NCI-H524 treated with DMSO at 0.1 percent for 48 hours (cell line): ENCODE data around the gene RYR2.

ENCODE experiments used
- DNase-seq: peaks from one replicate; lab custom pipeline; 2025; lab: John Stamatoyannopoulos, UW

Gene RYR2

DNA sequence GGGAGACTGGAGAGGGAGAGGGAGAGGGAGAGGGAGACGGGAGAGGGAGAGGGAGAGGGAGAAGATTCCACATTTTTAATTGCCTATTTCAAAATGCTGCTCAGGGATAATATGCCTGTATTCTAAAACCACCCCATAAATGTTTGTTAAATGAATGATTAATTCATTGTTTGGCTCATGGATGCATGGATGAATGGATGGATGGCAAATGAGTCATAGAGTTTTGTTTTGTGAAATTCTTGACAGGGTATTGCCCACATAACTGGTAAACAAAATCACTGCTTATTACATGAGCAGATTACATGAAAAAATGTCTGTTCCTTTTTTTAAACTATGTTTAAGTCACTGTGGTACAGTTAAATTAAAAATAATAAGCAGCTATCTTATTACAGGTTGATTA is 628.3 kb downstream of the RYR2 start:
- DNase-seq, result no peak

DNA sequence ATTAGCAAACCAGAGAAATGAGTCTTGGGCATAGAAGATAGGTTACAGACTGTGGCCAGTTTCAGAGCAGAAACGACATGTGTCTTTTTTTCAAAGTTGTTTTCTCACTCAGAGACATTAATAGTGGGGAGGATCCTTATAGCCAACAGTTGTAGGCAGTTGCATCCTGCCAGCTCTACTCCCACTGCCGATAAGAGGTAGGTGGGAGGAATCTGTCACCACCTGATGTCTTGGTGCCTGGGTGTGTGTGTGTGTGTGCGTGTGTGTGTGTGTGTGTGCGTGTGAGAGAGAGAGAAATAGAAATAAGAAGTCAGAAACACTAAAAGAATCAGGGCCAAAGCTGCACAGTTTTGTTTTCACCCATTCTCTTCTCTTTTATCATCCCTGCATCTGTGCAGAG is 629.3 kb downstream of the RYR2 start:
- no peak for DNase-seq

DNA sequence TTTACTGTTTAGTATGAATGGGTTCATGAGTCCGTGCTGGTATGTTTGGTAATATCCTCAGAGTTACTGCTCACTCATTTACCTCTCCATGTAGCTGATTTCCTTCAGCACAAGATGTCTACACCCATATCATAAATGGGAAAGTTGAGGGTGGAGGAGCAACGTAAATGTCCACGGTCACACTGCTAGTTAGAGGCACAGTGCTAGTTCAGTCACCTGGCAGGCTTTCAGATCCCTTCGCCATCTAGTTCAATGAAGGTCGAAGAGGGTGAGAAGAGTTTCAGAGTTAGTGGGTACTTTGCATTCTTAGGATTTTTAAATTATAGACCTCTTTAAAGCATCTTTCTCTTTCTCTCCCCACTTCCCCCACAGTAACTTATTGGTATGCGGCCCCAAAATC is 630.0 kb downstream of the RYR2 start:
- DNase-seq, result no peak

DNA sequence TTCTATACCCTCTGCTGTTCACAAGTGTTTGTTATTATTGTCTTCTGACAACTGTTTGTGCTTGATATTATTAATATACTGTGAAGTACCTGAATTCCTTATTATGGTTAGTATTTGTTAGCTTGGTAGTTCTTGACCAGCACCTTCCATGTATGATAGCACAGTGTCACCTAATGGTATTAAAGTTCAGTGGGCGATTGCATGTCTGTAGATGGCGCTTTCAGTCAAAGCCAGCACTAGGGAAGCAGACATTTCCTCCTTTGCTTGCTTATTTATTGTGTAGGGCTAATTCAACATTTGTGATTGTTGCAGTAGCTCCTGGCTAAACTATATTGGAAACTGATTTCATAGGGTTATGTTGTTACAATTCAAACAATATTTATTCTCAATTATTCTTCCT is 630.8 kb downstream of the RYR2 start:
- peak; percentile 5 for DNase-seq

DNA sequence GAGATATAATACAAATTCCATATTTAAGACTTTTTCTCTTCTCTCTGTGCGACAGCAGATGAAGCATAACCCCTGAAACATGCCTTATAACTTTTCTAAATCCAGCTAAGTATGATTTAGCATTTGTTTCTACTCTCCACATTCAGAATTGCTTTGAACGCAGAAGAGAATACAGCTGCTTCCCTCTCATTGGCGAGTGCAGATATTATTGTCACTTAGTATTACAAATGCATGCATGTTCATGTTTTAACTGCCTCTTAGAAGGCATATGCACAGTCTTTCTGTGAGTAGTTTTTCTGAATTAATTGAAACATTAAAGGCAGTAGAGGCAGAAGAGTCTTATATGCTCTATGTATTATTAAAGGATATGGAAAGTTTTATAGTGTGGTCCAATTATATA is 631.6 kb downstream of the RYR2 start:
- no peak for DNase-seq

DNA sequence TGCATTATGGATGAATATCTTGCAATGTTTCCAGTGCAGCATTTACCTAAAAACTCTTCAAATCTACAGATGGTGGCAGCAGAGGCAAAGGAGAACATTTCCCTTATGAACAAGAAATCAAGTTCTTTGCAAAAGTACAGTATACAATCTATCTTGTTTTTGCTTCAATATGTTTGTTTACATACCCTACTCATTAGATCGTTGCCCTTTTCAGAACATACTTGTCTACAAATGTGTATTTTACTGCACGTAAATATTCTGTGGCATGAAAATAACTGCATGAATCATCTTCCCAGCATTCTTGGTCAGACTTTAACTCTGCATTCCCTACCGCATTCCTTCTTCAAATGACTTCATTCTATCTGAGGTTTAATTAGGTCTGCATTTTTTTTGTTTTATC is 636.0 kb downstream of the RYR2 start:
- DNase-seq, result no peak

DNA sequence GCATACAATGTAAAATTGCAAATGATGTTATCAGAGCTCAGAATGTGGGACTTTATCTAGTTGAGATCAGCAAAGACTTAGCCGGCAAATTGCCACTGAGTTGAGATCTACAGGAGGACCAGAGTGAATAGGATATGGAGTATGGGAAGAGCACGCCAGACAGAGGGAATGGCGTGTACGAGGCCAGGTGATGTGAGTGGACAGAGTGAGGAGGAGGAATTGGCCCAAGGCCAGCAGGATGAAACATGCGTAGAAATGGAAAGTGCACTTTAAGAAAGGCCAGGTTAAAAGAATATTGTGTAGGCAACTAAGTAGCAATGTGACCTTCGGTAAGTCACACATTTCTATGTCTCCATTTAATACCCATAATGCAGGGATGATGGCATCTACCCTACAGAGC is 637.7 kb downstream of the RYR2 start:
- DNase-seq, result no peak

DNA sequence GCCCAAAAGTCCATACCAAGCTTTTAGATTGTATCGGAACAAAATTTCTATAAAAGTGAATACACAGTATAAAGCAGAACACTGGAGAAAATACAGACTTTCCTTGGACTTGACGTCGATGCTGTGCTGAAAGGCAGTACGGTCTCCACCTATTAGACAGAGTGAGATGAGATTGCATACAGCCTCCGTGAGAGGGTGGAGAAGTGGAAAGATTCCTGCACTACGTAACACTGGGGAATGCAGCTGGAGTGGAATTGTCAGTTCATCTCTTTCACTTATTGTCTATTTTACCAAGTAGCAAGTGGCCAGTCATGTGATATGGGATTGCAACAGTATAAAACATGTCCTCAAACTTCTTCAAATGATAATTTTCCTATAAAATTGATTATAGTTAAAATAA is 639.2 kb downstream of the RYR2 start:
- no peak for DNase-seq

DNA sequence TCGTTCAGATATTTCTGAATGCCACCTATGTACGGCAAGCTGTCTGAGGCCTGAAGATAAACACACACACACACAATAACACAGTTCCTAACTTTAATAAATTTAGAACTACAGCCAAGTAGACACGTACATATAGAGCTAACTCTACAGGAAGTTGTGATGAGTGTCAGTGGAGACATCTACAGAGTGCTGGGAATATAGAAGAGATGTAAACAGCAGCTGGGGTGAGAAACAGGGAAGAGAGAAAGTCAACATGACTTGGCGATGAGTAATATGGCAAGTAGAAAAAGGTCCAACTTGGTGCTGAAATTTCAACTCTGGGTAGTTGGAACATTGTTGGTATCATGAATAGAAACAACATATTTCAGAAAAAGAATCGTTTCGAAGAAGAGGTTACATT is 642.3 kb downstream of the RYR2 start:
- DNase-seq, result no peak

DNA sequence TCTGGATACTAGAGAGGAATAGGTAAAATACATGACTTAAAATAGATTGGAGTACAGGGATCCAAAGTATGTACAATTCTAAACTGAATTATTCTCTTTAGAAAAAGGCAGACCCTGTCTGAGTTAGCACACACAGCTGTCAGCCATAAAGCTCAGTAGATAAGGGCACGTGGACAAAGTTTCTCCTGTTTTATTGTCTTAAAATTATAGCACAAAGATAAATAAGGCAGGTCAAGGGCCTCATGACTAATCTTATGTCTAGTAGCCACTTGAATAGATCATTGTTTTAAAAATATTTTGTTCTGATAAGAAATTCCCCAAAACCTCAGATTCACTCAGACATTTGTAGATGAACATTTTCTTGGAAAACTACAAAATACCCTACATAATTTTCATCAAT is 643.6 kb downstream of the RYR2 start:
- DNase-seq, result no peak

DNA sequence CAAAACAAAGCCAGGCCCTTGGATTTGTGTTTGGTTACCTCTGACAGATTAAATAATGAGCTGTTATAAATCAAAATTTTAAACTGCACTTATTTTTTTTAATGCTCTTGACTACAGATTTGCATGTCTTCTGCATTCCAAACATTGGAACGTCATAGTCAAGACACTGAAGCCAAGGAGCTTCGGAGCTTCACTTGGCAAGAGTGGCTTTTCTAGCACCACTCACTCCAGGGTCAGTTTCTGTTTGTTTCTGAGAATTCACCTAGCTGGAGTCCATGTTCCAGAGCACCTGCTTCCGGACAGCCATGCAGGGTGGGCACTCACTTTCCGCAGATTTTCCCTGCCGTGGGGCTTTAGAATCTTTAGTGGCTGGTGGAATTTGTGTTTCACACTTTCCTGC is 645.8 kb downstream of the RYR2 start:
- no peak for DNase-seq

DNA sequence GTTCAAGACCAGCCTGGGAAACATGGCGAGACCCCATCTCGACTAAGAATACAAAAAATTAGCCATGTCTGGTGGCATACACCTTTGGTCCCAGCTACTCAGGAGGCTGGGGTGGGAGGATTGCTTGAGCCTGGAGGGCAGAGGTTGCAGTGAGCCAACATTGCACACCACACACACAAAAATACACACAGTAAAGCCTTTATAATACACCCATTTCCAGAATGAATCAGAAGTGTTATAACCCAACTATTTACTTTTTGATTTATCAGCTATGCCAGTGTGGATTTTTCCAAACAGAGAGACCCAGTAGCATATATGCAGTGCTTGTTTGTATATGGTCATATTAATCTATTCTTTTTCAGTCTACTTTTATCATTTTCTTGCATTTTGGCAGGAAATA is 648.7 kb downstream of the RYR2 start:
- DNase-seq, result no peak

DNA sequence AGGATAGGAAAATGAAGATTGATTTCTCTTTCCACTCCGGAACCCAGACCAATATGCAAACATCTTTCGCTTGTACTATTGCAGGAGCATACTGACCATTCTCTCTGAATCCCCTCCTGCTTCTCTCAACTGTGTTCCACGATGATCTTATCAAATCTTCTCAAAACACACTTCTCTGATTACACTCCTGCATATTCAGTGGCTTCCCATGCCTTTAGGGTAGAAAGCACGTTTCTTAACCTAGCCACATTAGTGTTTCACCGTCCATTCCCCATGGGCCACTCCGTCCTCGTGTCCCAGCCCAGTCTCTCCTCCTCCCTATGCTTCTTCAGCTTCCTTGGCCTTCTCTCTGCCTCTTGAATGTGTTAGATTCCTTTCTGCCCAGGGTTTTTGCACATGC is 650.3 kb downstream of the RYR2 start:
- DNase-seq, result no peak

DNA sequence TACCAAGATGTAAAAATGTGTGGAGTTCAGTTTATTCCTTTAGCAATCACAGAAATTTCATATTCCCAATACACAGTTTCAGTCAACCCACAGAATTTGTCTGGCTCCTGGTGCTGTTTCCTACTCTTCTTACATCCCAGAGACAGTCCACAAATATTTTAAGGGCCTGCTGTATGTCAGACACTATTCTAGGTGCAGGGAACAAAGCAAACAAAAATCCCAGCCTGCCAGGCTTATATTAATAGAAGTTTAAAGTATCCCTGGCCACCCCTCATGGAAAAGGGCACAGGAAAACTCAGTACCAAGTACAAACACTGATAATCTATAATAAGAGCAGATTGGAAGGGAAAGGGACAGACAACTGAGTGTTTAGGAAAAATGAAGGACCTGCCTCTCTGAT is 653.9 kb downstream of the RYR2 start:
- no peak for DNase-seq

DNA sequence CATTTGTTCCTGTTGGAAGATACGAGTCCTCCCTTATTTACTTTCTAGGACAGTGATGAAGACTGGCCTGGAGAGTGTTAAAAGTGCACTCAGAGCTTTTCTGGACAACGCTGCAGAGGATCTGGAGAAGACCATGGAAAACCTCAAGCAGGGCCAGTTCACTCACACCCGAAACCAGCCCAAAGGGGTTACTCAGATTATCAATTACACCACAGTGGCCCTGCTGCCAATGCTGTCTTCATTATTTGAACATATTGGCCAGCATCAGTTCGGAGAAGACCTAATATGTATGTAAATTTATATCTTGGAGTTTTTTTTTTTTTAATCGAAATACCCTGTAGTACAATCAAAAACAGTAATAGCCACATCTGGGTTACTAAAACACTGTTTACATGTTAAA is 658.2 kb downstream of the RYR2 start:
- DNase-seq, result no peak

DNA sequence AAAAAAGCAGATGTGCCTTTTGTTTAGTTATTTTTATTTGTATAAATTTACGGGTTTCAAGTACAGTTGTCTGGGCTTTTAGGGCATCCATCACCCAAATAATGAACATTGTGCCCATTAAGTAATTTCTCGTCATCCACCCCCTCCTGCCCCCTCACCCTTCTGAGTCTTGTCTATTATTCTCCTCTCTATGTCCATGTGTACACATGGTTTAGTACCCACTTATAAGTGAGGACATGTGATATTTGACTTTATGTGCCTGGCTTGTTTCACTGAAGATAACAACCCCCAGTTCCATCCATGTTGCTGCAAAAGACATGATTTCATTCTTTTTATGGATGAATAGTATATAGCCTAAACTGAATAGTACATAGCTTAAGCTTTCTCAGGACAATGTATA is 659.5 kb downstream of the RYR2 start:
- DNase-seq, result no peak

DNA sequence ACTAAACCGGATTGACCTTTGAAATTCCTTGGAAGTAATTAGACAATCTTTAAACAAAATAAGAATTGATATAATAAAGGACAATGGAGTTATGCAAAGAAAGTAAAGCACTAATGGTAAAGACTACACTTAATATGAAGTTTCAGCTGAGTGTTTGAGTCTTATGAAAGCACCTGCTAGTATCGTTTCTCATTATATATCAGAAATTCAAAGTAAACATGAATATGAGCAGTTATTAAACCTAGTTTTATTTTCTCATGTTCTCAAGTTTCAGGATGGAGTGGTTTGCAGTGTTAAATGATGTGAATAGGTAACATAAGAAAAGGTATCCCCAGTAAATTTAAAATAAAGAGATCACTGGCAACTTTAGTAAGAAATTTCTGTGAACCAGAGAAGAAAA is 660.2 kb downstream of the RYR2 start:
- DNase-seq, result no peak

DNA sequence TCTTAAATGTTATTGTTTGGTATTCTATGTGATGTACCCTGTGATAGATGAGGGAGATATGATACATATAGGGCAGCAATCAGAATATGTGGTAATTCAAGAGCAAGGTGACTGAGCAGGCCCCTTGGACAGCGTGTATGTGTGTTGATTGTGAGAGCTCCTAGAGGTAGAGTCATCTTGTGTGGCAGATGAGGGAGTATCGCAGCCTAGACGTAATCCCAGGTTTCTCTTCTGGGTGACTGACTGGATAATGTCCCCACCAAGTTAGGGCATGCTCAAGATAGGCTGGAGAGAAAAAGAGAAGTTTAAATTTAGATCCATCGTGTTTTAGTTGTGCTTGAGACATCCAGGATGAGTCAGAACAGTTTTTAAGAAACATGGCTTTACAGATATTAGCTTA is 663.5 kb downstream of the RYR2 start:
- no peak for DNase-seq

DNA sequence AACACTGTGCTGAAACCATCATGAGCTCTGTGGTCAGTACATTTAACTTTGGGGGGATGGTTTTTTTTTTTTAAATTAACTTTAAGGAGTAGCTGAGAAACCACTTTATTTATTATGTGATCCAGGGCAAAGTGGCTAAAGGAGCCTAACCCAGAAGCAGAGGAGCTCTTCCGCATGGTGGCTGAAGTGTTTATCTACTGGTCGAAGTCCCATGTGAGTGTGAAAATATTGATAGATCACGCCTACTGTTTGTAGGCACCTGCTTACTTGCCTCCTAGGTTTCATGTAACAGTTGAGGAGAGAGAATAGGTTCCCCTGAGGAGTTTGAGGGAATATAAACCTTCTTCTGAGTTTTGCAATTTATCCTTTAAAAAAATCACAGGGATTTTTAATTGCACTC is 667.4 kb downstream of the RYR2 start:
- DNase-seq, result no peak

DNA sequence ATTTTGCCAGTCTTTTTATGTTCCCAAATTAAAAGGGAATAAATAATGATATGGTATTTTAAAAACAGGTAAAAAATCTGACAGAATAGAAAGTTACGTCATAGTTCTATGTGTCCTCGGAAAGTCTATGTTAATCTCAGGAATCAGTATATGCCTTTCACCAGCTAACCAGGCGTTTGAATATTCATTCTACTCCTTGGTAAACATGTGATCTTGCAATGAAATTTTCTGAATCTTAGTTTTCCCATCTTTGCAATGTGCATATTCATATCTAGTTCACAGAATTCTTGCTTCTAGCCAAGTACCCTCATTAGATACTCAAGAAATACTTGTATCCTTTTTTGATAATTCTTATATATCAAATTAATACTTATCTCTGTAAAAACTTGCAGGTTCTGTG is 669.3 kb downstream of the RYR2 start:
- DNase-seq, result no peak

DNA sequence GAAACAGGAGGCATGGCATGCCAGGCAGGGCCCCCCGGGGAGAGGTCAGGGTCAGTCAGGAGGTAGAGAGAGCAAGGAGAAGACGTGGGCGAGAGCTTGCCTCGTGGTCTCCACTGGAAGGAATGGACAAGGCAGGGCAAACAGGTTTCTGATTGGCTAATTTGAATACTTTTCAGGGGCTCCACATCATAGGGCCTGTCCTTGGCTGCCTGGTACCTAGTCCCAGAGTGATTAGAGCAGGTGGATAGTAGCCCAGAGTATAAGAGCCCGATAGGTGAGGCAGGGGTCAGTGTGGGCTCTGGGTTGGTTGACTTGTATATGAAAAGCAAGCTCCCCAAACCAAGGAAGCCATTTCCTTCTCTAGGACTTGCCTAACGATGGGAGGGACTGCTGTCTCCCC is 670.1 kb downstream of the RYR2 start:
- no peak for DNase-seq

DNA sequence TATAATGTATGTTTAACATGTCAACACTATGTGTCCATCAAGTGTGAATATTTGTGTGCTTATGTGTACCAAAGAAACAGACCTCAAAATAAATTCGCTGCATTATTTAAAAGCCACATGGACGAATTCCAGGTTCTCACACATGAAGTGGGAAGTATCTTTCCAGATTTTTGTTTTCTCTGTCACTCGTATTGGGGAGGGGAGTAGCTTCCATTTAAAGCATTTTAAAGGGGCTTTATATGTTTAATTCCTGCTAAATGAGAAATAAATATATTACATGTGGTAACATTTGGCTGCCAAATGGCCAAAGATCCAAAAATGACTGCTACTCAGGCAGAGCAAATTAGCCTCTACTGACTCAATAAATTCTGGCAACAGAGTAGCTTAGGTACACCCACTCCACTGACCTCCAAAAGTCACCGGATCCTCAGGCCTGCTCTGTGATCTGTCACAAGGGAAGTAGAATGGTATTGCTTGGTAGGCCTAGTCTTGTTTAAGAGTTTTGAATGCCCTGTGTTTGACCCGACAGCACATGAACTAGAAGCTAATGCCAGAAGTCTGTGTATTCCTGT is 670.7 kb downstream of the RYR2 start:
- DNase-seq, result no peak

DNA sequence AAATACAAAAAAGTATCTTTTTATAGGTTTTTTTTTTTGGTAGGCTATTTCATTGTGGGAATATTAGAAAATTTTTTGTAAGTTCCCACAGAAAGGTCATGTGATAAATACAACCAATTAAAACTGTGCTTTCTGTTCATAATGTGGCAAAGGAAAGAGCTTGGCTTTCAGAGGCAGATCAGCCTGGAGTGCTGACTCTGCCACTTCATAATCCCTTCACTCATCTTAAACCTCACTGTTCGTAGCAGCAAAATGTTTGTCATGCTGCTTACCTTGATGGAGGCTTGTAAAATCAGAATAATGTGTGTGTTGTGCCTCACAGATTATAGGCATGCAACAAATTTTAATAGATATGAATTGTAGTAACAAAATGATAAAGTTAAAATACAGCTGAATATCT is 671.9 kb downstream of the RYR2 start:
- DNase-seq, result no peak

DNA sequence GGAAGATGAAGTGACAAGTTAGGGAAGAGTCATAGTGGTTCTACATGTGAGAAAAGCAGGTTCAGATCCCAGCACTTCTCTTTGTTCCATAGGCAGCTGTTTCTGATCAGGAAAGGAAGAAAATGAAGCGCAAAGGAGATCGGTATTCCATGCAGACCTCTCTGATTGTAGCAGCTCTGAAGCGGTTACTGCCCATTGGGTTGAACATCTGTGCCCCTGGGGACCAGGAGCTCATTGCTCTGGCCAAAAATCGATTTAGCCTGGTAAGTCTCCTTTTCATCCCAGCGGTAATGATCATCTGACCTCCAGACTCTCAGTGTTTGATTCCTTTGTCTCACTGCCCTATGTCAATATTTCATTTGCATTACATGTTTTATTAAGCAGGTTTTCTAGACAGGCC is 675.1 kb downstream of the RYR2 start:
- no peak for DNase-seq

DNA sequence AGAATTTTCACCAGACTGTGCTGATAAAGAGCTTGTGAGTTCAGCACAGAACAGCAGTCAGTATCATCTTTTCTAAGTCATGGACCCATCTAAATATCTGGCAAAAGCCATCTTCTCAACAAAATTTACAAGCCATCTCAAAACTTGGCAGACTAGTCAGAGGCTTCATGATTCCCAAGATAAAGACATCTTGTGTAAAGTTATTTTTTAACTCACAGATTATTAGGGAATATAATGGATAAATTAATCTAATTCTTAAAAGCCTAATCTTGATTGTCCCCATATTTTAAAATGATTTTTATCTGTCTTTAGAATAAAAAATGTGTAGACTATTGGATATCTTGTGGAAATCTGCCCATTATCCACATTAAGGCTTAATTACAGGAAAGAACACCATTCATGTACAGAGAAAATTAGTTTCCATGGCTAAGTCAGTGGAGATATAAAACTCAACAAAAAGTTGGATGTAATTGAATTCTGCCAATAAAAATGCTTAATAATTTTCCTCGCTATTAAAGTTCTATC is 688.9 kb downstream of the RYR2 start:
- no peak for DNase-seq
